AG09319 (cell line): ENCODE measurements around the gene GOLGA6L10.
"Not testable (repeated sequence)": the region's sequence is repeated elsewhere in the genome, so short reads cannot be mapped to it uniquely, and the experiment has no call there.

ENCODE experiments used
- DNase-seq: peaks from one replicate; pipeline ENCODE4 v3.0.0-alpha.2; 2010; ENCODE audit warnings: low read depth; ENCODE audit errors: extremely low read depth
- TF ChIP-seq, protein P1 (sequence below): IDR thresholded peaks from 2 replicates; pipeline ENCODE4 v1.5.1; 2011; ENCODE audit warnings: low read depth, mild to moderate bottlenecking, inconsistent platforms, low read length, moderate library complexity

The GOLGA6L10 gene

GRCh38 chr15:82300883-82301282, 48.4 kb downstream of the GOLGA6L10 start:
- DNase-seq, result no peak
- TF ChIP-seq, protein P1, sequence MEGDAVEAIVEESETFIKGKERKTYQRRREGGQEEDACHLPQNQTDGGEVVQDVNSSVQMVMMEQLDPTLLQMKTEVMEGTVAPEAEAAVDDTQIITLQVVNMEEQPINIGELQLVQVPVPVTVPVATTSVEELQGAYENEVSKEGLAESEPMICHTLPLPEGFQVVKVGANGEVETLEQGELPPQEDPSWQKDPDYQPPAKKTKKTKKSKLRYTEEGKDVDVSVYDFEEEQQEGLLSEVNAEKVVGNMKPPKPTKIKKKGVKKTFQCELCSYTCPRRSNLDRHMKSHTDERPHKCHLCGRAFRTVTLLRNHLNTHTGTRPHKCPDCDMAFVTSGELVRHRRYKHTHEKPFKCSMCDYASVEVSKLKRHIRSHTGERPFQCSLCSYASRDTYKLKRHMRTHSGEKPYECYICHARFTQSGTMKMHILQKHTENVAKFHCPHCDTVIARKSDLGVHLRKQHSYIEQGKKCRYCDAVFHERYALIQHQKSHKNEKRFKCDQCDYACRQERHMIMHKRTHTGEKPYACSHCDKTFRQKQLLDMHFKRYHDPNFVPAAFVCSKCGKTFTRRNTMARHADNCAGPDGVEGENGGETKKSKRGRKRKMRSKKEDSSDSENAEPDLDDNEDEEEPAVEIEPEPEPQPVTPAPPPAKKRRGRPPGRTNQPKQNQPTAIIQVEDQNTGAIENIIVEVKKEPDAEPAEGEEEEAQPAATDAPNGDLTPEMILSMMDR, result no peak

DNA sequence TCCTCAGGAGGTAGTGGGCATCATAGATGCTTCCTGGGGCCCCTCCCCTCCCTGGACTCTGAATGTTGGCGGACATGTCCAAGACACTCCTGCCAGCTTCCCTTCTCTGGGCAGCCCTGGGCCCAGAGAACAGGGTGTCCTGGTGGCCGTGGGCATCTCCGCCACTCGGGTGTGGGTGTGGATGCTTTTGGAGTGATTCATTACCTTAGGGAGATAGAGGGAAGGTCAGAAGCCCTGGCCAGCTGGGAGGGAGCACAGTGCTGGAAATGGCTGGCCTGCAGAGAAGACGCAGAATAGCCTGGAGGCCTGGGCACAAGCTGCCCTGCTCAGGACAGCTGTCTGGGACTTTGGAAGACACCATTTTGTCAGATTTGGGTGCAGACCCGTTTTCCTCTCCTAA, 48.9 kb downstream of the GOLGA6L10 start:
- DNase-seq, result not testable (repeated sequence)

- DNase-seq, result not testable (repeated sequence)
These were observed 49.8 kb downstream of the GOLGA6L10 start for GRCh38 chr15:82299511-82299914.

DNA sequence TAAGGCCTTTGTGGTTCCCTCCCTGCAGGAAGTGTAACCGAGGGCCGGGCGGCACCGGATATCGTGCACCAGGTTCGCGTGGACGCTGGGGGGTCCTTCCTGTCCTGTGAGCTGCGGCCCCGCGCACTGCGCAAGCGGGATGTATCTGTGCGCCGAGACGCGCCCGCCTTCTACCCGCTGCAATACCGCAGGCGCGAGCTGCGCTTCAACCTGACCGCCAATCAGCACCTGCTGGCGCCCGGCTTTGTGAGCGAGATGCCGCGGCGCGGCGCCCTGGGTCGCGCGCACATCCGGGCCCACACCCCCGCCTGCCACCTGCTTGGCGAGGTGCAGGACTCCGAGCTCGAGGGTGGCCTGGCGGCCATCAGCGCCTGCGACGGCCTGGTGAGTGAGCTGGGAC, 50.8 kb downstream of the GOLGA6L10 start:
- DNase-seq, result no peak

DNA sequence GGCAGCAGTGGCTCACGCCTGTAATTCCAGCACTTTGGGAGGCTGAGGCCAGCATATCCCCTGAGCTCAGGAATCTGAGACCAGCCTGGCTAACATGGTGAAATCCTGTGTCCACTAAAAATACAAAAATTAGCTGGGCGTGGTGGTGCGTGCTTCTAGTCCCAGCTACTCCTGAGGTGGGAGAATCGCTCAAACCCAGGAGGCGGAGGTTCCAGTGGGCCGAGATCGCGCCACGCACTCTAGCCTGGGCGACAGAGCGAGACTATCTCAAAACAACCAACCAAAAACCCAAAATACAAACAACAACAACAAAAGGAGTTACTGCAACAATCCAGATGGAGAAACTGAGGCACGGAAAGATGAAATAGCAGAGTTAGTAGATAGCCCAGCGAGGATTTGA, 51.2 kb downstream of the GOLGA6L10 start:
- TF ChIP-seq, protein P1, result no peak

More for the DNA sequence above, 50.8 kb downstream of the GOLGA6L10 start:
- TF ChIP-seq, protein P1, result no peak

DNA sequence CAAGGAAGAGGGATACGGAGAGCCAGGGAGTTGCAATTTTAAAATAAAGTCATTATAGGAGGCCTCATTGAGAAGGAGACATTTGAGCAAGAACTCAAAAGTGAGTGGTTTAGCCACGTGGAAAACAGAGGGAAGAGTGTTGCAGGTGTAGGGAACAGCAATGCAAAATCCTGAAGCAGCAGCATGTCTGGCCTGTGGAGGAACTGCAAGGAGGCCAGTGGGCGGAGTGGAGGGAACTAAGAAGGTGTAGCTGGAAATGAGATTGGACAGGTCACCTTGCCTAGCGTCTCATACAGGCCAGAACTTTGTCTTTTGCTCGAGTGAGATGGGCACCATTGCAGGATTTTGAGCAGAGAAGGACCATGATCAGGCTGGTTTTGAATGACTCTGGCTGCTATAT, 51.7 kb downstream of the GOLGA6L10 start:
- no peak for DNase-seq
- TF ChIP-seq, protein P1, result no peak

More for the DNA sequence above, 51.2 kb downstream of the GOLGA6L10 start:
- no peak for DNase-seq

DNA sequence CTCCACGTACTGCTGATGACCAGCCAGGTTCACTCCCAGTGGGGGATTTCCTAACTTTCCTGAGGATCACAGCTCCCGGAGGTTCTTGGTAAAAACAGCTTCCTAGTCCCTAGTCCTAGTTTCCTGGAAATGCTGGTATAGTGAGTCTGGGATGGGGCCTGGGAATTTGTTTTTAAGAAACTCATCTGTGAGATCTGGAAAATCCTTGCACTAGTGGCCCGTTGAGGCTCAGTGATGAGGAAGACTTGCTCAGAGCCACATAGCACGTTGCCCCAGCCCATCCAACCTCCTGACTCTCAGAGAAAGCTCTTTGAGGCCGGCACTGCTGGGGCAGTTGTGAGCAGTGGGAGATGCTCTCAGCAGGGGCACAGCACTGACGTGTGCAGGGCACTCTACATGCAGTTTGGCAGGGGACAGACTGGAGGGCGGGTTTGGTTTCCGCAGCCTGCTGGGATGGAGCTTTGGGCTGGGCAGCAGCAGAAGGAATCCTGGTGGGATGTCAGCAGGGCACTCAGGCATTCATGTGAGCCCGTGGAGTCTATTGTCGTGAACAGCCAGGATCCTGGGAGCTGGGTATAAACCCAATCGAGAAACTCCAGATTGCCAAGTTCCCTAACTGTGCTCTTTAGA, 55.1 kb downstream of the GOLGA6L10 start:
- TF ChIP-seq, protein P1, result no peak
- DNase-seq, result no peak

DNA sequence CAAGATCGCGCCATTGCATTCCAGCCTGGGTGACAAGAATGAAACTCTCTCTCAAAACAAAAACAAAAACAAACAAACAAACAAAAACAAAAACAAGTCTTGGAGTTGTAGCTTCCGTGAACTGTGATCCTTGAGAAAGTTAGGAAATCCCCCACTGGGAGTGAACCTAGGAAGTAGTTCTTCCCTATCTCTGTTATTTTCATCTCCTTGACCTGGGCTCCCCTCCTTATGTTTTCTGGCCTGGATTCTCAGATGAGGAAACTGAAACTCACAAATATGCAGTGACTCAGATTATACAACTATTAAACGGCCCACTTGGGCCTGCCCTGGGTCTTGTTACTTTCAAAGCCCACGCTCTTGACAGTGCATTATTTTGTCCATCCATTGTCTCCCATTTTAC, 57.0 kb downstream of the GOLGA6L10 start:
- TF ChIP-seq, protein P1, result no peak
- DNase-seq, result no peak
